GM21367 (cell line): ENCODE results near the gene CEP41.
A peak's percentile ranks its signal among the peaks of the same experiment; 100 is the strongest.

ENCODE experiments used
- ATAC-seq: cut with Tn5 transposase; IDR thresholded peaks from one replicate; pipeline ENCODE4 v1.9.1; 2021; ENCODE audit not compliant: unreplicated experiment

Gene CEP41, protein sequence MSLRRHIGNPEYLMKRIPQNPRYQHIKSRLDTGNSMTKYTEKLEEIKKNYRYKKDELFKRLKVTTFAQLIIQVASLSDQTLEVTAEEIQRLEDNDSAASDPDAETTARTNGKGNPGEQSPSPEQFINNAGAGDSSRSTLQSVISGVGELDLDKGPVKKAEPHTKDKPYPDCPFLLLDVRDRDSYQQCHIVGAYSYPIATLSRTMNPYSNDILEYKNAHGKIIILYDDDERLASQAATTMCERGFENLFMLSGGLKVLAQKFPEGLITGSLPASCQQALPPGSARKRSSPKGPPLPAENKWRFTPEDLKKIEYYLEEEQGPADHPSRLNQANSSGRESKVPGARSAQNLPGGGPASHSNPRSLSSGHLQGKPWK

DNA sequence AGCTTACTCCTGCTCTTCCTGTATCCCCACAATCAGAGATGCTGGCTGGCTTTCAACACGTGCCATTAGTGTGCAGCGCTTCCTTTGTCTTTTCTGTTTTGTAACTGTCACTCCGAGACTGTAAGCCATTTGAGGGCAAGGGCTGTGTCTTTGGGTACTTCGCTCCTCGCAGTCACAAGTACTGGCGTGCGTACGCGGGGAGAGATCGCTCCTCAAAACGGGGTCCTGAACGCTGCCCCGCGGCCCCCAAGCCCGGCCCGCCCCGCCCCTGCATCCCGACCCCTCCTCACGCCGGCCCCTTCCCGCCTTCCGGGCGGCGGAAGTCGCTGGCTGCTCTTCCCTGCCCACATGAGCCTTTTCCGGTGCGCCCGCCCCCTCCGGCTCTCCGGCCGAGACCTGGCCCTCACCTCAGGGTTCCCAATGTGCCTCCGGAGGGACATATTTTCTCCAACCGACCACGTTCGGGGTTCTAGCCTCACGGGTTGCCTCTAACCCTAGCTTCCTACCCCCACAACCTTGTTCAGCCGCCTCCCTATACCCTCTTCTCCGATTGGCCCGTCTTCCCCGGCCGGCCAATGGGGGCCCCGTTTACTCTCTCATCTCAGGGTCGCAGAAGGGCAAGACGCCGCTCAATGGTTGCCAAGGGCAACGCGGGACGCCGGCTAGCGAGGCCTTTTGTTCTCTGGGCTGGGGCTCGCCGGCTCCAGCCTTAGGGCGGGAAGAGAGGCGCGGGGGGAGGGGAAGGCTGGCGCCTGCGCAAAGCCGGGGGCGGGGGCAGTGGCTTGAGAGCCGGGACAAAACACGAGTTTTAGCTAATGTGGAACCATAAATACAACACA, at the start of gene CEP41:
Gene CEP41, minus strand, starts transcription at position 490 of the 839 bp plus-strand sequence. Its CDS starts 50 bp downstream, at position 440.
- ATAC-seq, result peak; percentile 98

DNA sequence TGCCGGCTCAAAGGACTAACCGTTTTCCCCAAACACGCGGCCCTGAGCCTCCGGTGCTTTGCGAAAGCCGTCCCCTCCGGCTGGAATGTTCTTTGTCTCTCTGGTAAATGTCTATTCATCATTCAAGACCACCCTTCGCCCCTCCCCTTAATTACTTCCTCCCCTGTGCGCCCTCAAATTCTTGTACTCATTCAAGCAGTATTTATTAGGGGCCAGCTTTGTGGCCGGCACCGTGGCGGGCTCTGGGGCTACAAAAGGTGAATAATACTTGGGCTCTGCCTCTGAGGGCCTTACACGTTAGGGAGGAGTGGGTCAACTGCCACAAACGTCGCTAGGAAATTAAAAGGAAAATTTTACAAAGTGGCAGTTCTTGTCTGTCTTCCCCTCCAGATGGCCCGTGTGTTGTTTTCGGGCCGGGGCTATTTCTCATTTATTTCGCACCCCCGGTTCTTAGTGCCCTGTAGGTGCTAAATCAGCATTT, 49.5 kb upstream of the CEP41 start:
- ATAC-seq, result no peak

DNA sequence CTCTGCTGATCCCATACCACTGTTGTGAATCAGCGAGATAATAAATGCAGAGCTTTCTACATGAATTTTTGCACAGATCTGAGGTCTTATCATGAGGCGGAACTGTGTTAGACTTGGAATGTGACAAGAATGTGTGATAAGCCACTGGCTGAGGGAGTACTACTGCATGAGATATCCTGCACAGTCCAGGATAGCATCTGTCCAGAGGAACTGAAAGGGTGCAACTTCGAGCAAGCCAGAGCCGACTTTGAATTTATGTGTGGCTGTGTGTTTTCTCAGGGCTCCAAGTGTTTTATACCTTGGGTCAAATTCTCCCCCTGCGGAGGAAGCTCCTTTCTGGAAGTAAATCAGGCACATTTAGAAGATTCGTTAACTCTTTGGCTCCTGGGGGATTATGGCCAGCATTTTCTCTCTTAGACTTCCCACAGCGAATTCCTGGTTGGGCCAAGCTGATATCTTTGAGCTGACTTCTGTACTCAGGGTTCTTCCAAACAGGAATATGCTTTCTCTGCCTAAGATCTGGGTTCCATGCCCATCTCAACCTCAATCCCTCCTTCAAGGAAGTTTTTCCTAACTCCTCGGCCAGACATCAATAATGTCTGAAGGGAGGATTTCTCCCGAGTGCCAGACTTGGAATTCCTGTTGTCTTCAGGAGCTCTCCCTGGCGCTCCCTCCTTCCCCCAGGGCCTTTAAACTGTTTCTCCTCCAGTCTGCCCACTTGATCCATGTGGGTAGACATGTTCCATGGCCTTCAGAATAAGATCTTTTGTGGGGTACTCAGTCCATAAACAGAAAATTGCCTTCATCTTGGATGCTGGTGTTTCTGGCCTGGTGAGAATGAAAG, 48.5 kb upstream of the CEP41 start:
- ATAC-seq, result no peak

DNA sequence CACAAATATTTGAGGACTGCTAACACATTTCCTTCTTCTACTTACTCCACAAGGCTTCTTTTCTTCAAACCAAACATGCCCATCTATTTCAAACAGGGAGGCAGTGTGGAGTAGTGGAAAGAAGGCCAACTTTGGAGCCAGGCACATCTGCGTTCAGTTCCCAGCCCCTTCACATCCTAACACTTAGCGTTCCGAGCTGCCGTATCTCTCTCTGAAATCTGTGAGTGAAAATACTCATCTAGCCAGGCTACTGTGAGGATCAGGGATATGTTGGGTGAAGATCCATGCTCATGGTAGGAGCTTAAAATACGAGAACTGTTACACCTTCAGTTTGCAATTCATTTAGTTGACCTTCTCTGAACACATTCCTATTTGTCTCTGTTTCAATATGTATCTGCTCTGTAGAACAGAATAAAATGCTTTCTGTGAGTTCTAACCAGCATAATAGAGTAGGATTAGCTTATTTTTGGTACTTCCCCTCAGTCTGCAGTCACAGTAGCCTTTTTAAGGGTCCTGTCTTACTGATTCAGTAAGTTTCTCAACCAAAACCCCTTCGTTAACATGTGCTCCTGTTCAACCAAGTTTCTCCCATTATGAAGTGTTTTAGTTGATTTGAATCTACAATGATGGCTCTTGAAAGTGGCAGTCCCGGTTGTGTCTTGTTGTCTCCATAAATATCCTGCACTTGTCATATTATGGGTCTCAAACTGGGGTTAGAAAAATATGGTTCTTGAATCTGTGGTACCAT, 47.8 kb upstream of the CEP41 start:
- ATAC-seq, result no peak

DNA sequence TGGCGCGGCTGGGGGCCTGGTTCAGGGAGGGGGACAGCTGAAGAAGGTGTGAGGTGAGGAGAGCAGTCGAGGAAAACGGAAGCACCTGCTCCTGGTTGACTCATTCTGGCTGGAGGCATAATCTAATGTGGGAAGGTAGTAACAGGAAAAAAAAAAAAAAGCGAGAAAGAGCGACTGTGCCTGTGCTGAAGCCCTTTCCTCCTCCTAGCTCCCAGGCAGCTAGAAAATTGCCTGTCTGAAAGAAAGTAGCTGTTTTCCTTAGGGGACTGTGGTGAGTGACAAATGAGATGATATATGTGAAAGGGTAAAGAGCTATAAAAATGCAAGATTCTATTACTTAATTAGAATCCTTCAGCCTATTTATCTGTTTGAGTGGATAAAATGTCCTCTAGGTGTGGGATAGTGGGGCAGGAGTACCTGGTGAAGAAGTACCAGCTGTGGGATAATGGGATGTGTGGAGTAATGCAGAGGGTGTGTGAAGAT, 46.2 kb upstream of the CEP41 start:
- no peak for ATAC-seq

DNA sequence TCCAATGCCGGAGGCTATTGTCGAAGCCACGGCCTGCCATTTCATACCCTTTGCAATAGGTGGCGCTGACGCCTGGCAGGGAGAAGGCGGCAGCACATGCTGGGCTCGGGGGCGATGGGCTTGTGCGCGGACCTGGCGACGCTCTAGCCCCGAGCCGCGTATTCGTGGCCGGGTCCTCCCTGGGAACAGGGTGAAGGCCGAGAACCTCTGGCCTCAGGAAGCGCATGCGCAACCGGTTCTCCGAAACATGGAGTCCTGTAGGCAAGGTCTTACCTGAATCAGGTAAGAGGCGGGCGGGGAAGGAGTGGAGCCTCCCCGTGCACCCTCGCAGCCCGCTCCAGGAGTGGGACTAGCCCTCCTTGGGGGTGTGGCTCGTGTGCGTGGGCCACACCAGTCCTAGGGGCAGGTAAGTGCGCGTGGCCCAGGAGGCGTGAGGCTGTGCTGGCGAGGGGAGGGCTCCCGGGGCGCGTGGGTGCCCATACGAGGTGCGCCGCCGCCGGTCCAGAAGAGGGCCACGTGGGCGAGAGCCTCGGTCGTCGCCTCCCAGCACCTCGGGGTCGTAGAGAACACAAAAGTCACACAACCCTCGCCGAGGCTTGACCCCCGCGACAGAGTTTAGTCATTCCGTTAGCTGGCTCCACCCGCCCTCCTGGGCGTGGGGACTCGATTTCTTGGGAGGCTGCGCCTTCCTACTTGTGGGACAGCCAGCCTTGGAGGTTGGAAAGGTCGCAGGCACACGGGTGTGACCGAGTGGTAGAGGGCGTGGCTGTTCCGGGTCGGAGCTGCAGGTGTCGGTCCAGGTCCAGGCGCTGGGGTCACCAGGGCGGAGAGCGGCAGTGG, 45.5 kb upstream of the CEP41 start:
- ATAC-seq, result no peak

DNA sequence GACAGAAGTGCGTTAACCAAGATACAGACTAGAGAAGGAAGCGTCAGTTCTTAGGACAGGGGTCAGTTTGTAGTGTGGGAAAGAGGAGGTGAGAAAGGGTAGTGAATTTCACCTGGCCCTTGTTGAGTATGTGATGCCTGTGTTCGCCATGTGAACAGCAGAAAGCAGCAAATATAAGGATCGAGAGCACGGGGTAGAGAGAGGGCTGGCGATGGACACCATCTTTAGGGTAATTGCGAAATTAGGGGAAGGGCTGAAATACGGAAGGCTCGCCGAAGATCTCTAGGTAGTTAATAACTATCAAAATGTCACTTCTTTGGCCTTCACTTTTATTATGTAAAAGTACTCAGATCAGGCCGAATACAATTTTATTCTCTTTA, 44.9 kb upstream of the CEP41 start:
- no peak for ATAC-seq

DNA sequence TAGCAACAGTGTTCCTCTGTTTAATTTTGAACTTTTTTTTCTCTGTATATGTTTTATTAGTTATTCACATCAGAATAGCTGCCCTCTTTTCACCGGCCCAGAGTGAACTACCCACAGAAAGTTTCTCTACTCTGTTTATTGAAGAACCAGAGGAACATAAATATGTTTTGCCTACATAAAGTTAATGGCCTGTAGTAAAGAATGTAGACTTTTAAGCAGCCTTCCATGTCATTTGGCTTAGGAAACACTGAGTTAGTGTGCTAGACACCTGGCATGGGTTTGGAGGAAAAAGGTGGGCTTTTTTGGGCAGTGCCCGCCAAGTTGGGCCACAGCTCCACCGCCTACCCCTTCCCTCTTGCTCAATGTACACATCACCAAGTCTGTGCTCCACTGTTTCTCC, 42.2 kb upstream of the CEP41 start:
- ATAC-seq, result no peak

DNA sequence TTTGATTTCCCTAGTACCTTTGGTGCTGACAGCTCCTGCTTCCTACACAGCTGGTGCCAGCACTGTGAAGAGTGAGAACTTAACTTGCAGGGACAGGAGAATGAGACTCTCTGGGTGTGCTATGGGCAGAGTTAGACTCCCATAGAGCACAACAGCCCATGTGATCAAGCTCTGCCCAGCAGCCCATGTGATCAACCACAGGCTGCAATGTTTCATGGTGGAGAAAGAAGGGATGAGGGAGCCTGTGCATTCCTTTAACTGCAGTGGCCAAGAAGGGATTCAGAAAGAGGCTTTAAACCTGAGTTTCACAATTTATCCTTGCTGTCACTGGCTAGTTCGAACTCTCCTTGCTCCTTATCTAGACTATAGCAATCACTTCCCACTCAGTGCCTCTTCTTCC, 41.1 kb upstream of the CEP41 start:
- no peak for ATAC-seq

DNA sequence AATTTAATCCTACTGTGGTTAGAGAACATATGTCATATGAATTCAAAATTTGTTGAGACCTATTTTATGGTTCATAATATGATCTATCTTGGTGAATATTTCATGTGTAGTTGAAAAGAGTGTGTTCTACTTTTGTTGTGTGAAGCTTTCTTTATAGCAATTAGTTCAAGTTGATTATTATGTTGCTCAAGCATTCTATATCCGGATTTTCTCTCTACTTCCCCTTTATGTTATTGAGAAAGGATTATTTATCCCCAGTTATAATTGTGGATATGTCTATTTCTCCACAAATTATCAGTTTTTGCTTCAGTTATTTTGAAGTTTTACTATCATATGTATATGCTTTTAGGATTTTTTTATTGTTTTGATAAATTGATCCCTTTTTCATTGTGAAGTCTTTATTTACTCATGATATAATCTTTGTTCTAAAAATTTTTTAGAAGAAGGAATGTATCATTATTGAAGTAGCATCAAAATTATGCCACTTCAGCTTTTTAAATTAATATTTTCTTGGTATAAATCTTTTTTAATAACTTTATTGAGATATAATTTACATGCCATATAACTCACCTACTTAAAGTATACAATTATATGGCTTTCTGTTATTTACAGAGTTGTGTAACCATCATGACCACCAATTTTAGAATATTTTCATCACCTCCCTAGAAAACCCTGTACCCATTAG, 39.0 kb upstream of the CEP41 start:
- ATAC-seq, result no peak

DNA sequence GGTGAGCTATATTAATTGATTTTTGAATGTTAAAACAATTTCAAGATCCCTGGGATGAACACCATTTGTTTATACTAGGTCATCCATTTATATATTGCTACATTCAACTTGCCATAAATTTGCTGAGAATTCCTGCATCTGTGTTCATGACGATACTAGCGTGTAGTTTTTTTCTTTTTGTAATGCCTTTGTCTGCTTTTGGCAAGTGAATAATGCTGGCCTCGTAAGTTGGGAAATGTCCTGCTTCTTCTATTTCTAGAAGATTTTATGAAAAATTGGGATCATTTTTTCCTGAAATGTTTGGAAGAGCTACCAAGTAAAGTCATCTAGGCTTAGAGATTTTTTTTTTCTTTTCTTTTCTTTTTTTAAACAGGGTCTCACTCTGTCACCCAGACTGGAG, 38.2 kb upstream of the CEP41 start:
- ATAC-seq, result no peak

DNA sequence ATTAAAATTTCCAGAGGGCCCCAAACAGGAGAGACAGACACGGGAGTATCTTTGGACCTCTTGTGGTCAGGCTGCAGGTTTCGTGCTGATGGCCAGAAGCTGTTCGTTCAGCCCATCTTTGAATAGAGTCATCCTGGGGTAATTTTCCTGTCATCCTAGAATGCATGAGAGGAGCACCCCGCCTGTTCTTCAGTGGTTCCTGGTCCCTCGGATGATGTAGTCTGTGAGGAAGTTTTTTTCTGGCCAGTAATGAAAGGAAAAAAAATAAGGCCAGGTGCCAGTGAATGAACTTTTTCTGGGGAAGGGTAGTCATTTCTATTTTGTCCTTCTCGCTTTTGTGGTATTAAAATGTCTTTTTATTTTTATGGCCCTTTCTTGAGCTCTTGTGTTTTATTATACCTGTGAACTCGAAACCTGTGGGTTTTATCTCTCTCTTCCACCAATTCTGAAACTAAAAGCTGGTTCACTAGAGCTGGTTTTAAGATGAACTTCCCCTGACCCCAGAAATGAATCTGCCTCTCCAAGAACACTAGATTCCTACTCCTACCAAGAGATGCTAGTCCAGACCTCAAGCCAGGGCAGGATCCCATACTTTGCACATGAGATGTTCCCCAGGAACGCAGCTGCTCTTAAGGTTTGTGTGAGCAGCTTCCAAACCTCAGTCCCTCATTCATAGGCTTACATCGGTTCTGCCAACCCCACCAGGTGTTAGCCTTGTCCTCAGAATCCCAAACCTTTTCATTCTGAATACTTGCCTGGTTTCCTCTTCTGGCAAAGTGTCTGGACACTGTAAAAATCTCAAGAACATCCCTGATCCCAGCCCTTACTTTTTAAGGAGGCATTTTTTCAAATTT, 35.7 kb upstream of the CEP41 start:
- ATAC-seq, result peak; percentile 65

DNA sequence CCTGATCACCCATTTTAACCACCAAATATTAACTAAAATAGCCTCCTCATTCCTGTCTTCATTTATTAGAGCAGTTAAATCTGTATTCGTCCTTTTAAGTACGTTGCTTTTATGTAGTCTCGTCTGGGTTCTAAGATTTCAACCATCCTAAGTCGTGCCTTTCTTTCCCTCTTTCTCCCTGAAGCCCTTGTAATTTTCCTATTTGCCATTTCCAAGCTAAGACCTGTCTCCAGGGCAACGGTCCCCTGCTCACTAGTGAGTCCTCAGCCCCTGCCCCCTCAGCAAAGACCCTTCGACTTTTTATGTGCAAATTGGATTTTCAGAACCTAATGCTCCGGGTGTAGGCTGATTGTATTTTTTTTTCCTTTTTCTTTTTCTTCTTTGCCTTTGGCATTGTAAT, 35.0 kb upstream of the CEP41 start:
- no peak for ATAC-seq

DNA sequence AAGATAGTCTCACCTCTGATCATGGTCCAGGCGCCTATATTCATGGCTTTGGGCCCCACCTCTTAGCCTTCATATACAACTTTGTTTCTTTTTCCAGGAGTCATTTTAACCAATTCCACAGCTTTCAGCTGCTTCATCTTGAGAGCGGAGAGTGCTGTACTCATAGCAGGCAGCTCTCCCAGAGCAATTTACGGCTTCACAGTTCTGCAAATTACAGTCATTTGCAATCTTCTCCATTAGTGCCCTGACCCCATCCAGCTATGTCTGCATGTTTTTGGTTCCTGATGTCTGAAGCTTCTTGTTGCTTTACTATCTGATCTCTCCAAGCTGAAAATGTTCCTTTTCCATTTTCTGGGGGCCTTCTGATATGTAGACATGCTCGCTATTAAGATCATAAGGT, 33.1 kb upstream of the CEP41 start:
- no peak for ATAC-seq

DNA sequence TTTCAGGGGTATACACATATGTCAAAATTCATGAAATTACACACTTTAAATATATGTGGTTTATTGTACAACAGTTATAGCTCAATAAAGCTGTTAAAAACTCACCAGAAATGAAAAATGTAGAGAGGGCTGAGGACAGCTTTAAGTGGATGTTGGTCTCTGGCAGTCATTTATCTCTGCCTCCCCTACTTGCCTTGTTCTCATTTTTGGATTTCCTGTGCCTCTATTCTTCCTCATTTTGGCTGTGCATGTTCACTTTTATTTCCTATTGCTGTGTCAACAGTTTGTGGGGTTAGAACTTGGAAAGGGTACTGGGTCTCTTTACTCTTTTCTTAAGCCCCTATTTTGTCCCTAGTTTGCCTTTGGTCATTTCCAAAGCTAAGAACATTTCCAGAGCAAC, 32.5 kb upstream of the CEP41 start:
- ATAC-seq, result no peak

DNA sequence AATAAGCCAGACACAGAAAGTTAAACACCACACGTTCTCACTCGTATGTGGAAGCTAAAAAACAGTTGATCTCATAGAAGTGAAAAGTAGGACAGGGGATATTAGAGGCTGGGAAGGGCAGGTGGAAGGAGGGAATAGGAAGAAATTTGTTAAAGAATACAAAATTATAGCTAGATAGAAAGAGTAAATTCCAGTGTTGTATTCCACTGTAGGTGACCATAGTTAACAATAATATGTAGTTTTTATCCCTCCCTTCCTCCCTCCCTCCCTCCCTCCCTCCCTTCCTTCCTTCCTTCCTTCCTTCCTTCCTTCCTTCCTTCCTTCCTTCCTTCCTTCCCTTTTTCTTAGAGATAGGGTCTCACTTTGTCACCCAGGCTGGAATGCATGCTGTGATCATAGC, 31.2 kb upstream of the CEP41 start:
- no peak for ATAC-seq

DNA sequence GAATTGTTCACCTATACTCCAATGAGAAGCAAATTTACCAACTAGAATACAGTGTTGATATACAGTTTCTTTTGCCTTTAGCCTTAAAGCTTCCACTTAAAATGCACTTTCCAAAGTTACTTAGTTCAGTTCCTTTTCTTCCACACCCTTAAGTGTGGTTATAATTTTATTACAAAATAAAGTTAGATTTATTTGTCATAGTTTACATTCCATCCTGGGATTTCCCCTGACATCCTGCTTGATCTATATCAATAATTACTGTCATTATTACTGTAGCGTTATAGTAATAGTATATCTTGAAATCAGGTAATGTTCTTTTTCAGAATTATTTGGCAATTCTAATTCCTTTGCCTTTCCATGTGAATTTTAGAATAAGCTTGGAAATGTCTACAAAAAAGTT, 27.8 kb upstream of the CEP41 start:
- ATAC-seq, result no peak
